ENCODE results near the gene PXDN.
"Not testable (repeated sequence)": the region's sequence is repeated elsewhere in the genome, so short reads cannot be mapped to it uniquely, and the experiment has no call there.

PXDN gene

GRCh38 chr2:1626271-1626681 lies 118.0 kb downstream of the PXDN start:
- DNase-seq, result no peak

DNA sequence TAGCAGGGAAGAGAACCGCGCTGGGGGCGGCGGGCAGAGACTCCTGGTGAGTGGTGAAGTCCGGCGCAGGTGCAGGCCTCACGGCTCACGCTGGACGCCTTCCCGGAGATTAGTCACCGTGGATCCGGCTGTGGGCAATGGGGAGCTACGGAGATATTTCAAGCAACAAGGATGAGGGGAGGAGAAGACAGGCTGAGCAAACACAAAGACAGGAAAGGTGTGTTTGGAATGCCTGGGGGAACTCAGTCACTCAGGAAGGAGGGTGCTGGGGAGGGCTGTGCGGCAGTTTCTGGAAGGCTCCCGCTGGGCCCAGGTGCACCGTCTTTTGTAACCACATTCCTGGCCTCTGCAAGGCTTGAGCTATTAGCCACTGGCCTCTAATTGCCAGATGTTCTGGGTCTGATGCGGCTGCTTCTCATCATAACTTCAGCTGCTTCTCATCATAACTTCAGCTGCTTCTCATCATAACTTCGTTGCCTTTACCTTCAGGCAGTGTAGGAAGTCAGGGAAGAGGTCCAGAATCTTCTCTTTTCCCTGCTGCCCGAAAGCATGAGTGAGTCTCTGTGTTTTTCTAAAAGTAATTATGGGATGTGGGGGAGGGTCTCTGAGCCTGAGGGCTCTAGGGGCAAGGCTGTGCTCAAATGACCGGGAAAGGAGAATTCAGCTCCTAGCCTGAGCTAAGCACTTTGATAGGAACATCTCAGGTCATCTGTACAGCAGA lies 118.9 kb downstream of the PXDN start:
- no peak for DNase-seq

DNA sequence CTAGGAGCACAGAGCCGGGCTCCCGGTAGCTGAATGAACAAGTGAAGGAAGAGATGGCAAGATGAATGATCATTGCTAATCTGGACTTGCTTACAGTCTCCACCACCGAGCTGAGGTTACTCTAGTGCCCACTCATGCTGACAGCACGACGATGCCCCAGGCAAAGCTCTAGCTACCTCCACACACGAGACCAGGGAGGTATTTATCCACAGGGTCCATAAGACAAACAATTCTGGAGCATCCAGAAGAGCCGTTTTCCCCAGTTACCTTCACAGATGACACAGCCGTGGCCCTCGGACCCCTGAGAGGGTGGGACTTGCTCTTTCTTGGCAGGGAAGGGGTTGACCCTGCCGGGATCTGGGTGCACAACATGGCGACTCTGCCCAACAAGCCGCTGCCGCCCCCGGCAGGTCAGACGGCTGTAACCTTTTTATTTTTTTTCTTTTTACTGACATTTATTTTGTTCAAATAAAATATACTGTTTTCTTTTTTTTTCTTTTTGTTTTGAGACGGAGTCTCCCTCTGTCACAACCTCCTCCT lies 120.3 kb downstream of the PXDN start:
- no peak for DNase-seq

DNA sequence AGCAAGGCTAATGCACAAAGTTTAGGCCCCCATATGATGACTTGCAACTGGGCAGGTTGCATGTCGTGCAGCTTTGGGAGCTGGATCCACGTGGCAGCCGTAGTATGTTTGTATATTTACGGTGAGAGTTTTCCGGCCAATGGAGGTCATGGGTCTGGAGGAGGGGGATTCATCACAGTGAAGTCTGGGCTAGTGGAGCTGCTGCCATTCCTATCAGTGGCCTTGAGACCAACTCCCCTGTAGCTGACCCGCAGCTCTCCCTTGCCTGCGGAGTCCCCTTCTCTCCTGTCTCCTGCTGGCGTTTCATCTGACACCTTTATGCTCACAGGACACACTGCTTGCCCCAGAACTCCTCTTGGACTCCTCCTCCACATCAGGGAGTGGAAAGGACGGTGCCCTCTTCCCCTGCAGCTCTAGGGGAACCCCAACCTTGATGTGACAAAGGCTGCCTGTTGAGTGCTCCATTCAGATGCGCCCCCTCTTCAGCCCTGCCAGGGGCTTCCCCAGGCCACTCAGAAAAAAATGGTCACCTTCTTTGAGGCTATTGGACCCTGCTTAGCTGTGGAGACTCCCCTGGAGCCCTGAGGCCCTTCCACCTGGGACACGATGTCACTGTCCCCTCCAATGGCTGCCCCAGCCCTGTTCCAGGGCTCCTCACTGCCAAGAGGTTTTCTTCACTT lies 121.7 kb downstream of the PXDN start:
- no peak for DNase-seq

- DNase-seq, result not testable (repeated sequence)
These were observed 122.3 kb downstream of the PXDN start for GRCh38 chr2:1621976-1622375.

GRCh38 chr2:1621501-1621900 lies 122.8 kb downstream of the PXDN start:
- no peak for DNase-seq

DNA sequence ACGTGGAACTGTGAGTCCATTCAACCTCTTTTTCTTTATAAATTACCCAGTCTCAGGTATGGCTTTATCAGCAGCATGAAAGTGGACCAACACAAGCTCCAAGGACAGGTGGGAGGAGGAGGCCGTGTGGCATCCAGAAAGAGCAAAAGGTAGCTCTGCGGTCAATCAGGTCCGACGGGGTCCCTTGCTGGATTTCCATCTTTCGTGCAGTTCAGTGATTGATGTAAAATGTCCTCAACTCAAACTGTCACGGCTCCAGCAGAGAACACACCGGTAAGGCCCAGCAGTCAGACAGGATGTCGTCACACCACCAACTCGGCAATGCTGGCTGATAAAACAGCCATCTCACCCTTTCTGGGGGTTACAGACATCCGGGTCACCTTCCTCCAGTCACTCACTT lies 123.3 kb downstream of the PXDN start:
- DNase-seq, result no peak

- no peak for DNase-seq
These were observed 124.2 kb downstream of the PXDN start for GRCh38 chr2:1620081-1620480.

GRCh38 chr2:1619556-1619955 lies 124.8 kb downstream of the PXDN start:
- no peak for DNase-seq

DNA sequence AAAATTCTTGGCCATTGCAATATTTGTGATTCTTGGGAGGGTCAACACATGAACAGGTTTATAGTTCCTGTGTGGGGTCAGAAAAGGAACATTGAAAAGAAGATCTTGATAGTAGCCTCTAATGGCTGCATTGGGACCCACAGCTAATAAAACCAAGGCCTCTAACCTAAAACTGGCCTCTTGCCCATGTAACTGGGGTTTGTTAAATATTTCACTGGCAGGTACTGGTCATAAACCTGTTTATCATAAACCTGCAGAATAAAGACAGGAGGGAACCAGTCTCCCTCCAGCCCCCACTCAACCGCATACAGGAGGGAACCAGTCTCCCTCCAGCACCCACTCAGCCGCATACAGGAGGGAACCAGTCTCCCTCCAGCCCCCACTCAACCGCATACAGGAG lies 125.3 kb downstream of the PXDN start:
- no peak for DNase-seq

GRCh38 chr2:1618191-1618961 lies 125.9 kb downstream of the PXDN start:
- no peak for DNase-seq

DNA sequence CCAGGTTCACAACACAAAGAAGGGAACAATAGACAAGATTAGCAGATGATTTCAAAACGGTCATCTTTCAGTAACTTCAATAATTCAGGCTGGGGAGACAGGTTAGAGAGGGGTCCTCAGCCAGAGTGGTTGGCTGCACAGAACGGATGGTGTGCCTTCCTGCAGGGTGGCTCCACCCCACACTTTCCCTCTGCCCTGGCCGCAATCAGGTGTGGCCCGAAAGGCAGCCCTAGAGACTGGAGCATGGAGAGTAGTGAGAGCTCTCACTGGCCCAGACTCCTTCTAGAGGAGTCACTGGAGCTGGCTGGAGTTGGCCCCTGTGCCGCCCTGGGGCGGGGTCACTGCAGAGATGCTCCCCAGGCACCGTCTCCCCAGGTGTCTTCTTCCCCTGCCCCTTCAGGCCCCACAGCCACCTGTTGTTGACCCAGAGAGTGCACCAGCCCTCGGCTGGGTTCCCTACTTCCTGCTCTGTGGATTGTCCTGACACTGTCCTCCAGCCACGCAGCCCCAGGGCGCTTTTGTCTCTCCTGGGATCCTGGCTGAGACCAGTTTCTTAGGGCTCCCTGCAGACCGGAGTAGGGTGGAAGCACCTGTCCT lies 126.8 kb downstream of the PXDN start:
- no peak for DNase-seq

GRCh38 chr2:1614564-1614963 lies 129.8 kb downstream of the PXDN start:
- DNase-seq, result no peak

- DNase-seq, result no peak
These were observed 130.5 kb downstream of the PXDN start for GRCh38 chr2:1613731-1614354.

DNA sequence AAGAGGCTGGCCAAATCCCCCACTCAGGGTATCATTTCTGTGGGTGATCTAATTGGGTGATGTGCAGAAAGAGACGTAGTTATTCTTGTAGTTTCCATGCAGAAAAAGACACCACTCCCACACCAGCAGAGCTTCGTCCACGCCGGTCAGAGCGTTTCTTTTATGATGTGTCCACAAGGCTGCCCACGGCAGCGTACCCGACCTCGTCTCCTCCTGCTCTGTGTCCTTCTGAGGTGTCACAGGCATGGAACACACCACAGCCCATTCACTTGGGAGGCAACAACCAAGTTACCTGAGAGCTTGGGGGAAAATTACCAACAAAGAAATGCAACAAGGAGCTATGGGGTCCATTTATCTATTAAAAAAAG lies 131.3 kb downstream of the PXDN start:
- DNase-seq, result no peak

DNA sequence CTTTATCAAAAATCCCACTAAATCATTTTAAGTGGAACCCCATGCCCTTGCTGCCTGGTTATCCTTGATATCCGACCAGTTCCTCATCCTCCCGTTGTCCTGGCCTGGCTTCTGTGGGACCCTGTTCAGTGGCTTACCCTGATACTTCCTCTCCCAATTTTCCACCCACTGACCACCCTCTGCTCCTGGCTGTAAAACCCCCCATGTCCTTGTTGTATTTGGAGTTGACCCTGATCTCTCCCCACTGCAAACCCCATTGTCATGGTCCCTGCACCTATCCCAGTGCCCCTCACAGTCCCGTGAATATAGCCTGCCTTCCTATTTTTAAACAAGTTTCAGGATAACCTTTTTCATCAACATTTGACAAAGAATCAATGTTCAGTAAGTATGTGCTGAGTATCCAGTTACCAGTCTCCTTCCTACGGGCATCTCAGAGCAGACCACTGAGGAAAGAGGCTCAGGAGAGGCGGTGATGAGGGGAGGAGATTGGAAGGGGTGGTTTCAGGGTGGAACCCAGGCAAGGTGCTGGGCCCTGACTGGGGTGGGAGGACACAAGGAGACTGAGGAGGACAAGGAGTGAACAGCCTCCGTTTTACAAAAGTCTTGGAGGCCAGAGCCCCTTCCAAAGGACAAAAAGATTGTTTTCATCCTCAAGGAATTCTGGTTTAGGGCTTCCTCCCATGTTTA lies 131.8 kb downstream of the PXDN start:
- DNase-seq, result no peak

DNA sequence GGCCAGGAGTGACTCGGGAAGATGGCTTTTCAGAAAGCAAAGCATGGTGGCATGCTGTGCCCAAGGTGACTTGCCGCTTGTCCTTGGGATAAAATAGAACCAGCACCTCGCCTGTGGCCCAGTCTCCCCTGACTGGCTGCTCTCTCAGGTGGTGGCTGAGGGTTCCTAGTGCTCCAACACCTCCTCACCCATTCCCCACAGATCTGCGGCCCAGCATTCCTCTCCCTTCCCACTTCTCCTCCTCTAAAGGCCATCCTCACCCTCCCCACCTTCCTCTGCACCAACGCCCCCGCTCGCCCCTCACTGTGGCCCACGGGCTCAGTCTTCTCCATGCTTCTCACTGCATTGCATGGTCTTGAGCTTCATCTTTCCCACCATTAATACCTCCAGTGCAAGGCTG lies 132.4 kb downstream of the PXDN start:
- DNase-seq, result no peak

- DNase-seq, result no peak
These were observed 134.2 kb downstream of the PXDN start for GRCh38 chr2:1610096-1610485.

DNA sequence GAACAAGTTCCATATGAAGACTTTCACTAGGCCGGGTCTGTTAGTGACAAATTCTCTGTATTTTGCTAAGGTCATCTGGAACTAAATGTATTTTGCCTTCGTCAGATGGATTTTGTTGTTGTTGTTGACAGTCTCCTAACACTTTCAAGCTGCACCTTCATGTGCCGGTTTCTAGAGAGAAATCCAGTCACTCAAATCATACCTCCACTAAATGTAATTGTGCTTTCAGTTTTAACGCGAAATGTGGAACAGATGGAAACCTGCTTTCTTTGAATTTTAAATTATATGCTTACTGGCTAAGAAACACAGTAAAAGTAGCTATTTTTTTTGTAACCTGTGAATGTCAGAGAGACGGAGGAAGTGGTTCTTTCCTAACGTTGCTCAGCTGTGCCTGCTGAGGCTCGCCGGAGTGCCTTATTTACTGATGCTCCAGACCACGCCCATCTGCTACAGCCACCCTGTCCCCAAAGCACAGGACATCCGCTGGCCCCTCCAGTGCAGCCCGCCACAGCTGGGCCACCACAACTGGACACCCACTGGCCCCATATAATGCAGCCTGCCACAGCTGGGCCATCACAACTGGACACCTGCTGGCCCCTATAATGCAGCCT lies 134.7 kb downstream of the PXDN start:
- no peak for DNase-seq

- DNase-seq, result no peak
These were observed 135.3 kb downstream of the PXDN start for GRCh38 chr2:1609040-1609439.

DNA sequence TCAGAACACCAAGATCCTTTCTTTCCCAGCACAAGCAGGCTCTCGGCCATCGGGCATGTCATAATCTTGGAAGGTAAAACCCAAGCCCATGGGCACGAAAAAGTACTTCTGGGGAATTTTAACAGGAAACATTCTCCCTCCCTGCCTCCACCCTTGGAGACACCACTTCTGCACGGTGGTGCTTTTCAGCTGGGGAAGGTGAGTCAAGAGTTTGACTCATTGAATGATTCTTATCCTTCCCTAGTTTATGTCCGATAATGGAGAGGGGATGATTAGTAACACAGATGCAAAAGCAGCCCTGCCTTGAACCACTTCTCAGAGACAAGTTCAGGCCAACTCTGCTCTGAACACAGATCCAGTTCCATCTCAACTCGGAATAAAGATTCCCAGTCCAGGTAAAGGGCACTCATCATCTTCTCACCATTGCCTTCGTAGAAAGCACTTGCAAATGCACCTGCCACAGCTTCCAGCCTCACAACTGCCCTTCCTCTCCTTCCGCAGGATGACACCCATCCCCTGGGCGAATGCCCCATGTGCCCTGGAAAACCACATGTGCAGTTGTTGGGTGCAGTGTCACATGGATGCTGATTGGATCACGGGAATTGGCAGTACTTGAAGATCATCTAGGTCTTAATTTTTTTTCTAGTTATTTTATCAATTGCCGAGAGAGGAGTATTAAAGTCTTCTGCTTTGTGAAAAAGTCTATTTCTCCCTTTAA lies 136.2 kb downstream of the PXDN start:
- no peak for DNase-seq

Data from activated effector memory CD4-positive, alpha-beta T cell treated with Interleukin-2 at 50 U/mL for 16 hours (primary cell).